K562 treated with DMSO at 1 percent for 12 hours (cell line): Measurements from ENCODE around the gene NOA1. TPM values are rescaled to one million over a fixed set of nuclear protein-coding genes. Genes with fewer than 3 reads are reported as not detected.

Experiments
- total RNA-seq: library from RNA; unstranded; fragments of 300-600 nt; gene quantifications from 2 replicates; pipeline ENCODE4 v1.2.3, GENCODE V29; 2022; ENCODE audit not compliant: insufficient read depth

NOA1 gene
- 24.4 and 32.8 TPM in 2 replicates for total RNA-seq

GRCh38 chr4:56977321-56978012 lies at the start of gene NOA1:
TSS of gene NOA1 (minus strand) at chr4:56977606. CDS start at chr4:56977585, 21 bp downstream.

GRCh38 chr4:56978750-56979303 lies 1.4 kb upstream of the NOA1 start, which contains the start of gene POLR2B:
TSS of gene POLR2B (plus strand) at chr4:56978896. CDS start at chr4:56978986, 90 bp downstream.

Other genes starting within 250 kb of the NOA1 start
- not detected in 2 replicates for gene SPINK2, start 155.9 kb downstream of the NOA1 start, total RNA-seq
- 2.4 and 11.5 TPM in 2 replicates for gene REST, start 69.7 kb downstream of the NOA1 start, total RNA-seq
- gene POLR2B, start 1.3 kb upstream of the NOA1 start, total RNA-seq: 43.7 and 85.4 TPM in 2 replicates
- 1.0 TPM in 1 of 2 replicates, not detected in the other for gene IGFBP7, start 132.8 kb upstream of the NOA1 start, total RNA-seq